ENCODE data around the gene DMKN.

Gene DMKN

GRCh38 chr19:35533822-35534392 is 20.5 kb upstream of the DMKN start:
- H3K9me3 ChIP-seq (ENCODE audit: control insufficient read depth, low read length), result no peaks in the 10 kb centered on the region
- H3K4me2 ChIP-seq (ENCODE audit: low read length), result peak overlapping the region; percentile 52
- H3K9ac ChIP-seq, result no peak overlapping the region
- H3K4me3 ChIP-seq (ENCODE audit: low read depth, low read length), result no peak overlapping the region
- no peaks in the 10 kb centered on the region for H3K36me3 ChIP-seq (ENCODE audit: control insufficient read depth, insufficient read depth, low read length)
- H3K27ac ChIP-seq, result no peak overlapping the region
- H3K27me3 ChIP-seq (ENCODE audit: control insufficient read depth, insufficient read depth, low read length), result no peaks in the 10 kb centered on the region
- no peak for TF ChIP-seq CTCF (IDR thresholded peaks at IDR 0.05)
- peak overlapping the region; percentile 28 for H2AFZ ChIP-seq
- peaks cover 2% of the 10 kb centered on the region for H3K4me1 ChIP-seq
- H3K79me2 ChIP-seq, result no peaks in the 10 kb centered on the region

- peak within 1 kb of the TSS; percentile 28 for H2AFZ ChIP-seq
- no peaks in the 10 kb centered on the region for H3K9me3 ChIP-seq (ENCODE audit: control insufficient read depth, low read length)
- peaks cover 2% of the 10 kb centered on the region for H3K4me1 ChIP-seq
- H3K27me3 ChIP-seq (ENCODE audit: control insufficient read depth, insufficient read depth, low read length), result no peaks in the 10 kb centered on the region
- H3K4me3 ChIP-seq (ENCODE audit: low read depth, low read length), result no peak within 1 kb of the TSS
- no peak for TF ChIP-seq CTCF (IDR thresholded peaks at IDR 0.05)
- no peak within 1 kb of the TSS for H3K27ac ChIP-seq
- peak within 1 kb of the TSS; percentile 52 for H3K4me2 ChIP-seq (ENCODE audit: low read length)
- no peaks in the 10 kb centered on the region for H3K79me2 ChIP-seq
- H3K9ac ChIP-seq, result no peak within 1 kb of the TSS
- no peaks in the 10 kb centered on the region for H3K36me3 ChIP-seq (ENCODE audit: control insufficient read depth, insufficient read depth, low read length)
Observed at GRCh38 chr19:35533201-35533821, 19.9 kb upstream of the DMKN start, which contains the start of gene GAPDHS. TSS of gene GAPDHS (plus strand) at chr19:35533456. CDS start at chr19:35533528, 72 bp downstream.

GRCh38 chr19:35531291-35531690 is 17.8 kb upstream of the DMKN start:
- Histone ChIP-seq H3K4me2 (ENCODE audit: low read length) (no peak overlapping the region), H3K36me3 (ENCODE audit: control insufficient read depth, insufficient read depth, low read length) (no peaks in the 10 kb centered on the region), H3K27me3 (ENCODE audit: control insufficient read depth, insufficient read depth, low read length) (no peaks in the 10 kb centered on the region), H3K27ac (no peak overlapping the region), H3K4me3 (ENCODE audit: low read depth, low read length) (no peak overlapping the region), H3K9ac (no peak overlapping the region), H3K79me2 (no peaks in the 10 kb centered on the region), H2AFZ (no peak overlapping the region), H3K9me3 (ENCODE audit: control insufficient read depth, low read length) (no peaks in the 10 kb centered on the region), H3K4me1 (peaks cover 2% of the 10 kb centered on the region)
- no peak for TF ChIP-seq CTCF (IDR thresholded peaks at IDR 0.05)

- Histone ChIP-seq H3K9me3 (ENCODE audit: control insufficient read depth, low read length) (no peaks in the 10 kb centered on the region), H3K27me3 (ENCODE audit: control insufficient read depth, insufficient read depth, low read length) (no peaks in the 10 kb centered on the region), H3K4me2 (ENCODE audit: low read length) (no peak overlapping the region)
Observed at GRCh38 chr19:35529241-35530218, 16.1 kb upstream of the DMKN start.

More at GRCh38 chr19:35529241-35530218, 16.1 kb upstream of the DMKN start:
- Histone ChIP-seq H2AFZ (no peak overlapping the region), H3K27ac (no peak overlapping the region), H3K79me2 (no peaks in the 10 kb centered on the region), H3K9ac (no peak overlapping the region), H3K36me3 (ENCODE audit: control insufficient read depth, insufficient read depth, low read length) (no peaks in the 10 kb centered on the region), H3K4me1 (peaks cover 2% of the 10 kb centered on the region), H3K4me3 (ENCODE audit: low read depth, low read length) (no peak overlapping the region)
- no peak for TF ChIP-seq CTCF (IDR thresholded peaks at IDR 0.05)
